Measurements from ENCODE around the gene FOXD3. TPM values are rescaled to one million over a fixed set of nuclear protein-coding genes. Genes with fewer than 3 reads are reported as not detected.
A peak's percentile ranks its signal among the peaks of the same experiment; 100 is the strongest.

The FOXD3 gene
- total RNA-seq, 4 donors from 2014 or later = 0.24 TPM; not detected in 3

DNA sequence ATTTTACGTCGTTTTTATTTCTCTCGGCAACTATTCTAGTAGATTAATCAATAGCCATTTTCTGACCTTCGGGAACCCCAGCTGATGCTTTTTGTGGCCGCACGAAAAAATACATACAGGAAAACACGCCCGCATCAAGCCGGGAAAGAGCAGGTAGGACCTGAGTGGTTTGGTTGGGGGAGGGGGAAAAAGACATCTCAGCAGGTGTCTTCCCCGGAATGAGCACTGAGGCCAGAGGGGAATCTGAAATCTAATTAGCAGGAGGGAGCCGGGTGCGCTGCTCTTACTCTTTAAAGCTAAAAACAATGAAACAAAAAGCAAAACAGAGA lies 618 bp upstream of the FOXD3 start:
- peak overlapping the region in 2 of 3 donors; percentile 14 to 38 for H3K4me3 ChIP-seq (replicated peaks in 1 of 3)
- no peak overlapping the region for H3K27ac ChIP-seq
- DNase-seq = no peak
- no peaks in the 10 kb centered on the region for H3K9me3 ChIP-seq
- no peaks in the 10 kb centered on the region for H3K36me3 ChIP-seq
- intact Hi-C loops (cut with DNase I) = no loop called here
- TF ChIP-seq POLR2A (IDR thresholded peaks at IDR 0.05) = no peak
- TF ChIP-seq, protein P1, sequence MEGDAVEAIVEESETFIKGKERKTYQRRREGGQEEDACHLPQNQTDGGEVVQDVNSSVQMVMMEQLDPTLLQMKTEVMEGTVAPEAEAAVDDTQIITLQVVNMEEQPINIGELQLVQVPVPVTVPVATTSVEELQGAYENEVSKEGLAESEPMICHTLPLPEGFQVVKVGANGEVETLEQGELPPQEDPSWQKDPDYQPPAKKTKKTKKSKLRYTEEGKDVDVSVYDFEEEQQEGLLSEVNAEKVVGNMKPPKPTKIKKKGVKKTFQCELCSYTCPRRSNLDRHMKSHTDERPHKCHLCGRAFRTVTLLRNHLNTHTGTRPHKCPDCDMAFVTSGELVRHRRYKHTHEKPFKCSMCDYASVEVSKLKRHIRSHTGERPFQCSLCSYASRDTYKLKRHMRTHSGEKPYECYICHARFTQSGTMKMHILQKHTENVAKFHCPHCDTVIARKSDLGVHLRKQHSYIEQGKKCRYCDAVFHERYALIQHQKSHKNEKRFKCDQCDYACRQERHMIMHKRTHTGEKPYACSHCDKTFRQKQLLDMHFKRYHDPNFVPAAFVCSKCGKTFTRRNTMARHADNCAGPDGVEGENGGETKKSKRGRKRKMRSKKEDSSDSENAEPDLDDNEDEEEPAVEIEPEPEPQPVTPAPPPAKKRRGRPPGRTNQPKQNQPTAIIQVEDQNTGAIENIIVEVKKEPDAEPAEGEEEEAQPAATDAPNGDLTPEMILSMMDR (IDR thresholded peaks at IDR 0.05) = no peak
- WGBS, 2 donors = 6 to 9% methylated on average over 12 of the region's 12 CpGs
- peaks cover 27 to 40% of the 10 kb centered on the region in 2 donors for H3K4me1 ChIP-seq
- H3K27me3 ChIP-seq = peaks cover 90% of the 10 kb centered on the region

DNA sequence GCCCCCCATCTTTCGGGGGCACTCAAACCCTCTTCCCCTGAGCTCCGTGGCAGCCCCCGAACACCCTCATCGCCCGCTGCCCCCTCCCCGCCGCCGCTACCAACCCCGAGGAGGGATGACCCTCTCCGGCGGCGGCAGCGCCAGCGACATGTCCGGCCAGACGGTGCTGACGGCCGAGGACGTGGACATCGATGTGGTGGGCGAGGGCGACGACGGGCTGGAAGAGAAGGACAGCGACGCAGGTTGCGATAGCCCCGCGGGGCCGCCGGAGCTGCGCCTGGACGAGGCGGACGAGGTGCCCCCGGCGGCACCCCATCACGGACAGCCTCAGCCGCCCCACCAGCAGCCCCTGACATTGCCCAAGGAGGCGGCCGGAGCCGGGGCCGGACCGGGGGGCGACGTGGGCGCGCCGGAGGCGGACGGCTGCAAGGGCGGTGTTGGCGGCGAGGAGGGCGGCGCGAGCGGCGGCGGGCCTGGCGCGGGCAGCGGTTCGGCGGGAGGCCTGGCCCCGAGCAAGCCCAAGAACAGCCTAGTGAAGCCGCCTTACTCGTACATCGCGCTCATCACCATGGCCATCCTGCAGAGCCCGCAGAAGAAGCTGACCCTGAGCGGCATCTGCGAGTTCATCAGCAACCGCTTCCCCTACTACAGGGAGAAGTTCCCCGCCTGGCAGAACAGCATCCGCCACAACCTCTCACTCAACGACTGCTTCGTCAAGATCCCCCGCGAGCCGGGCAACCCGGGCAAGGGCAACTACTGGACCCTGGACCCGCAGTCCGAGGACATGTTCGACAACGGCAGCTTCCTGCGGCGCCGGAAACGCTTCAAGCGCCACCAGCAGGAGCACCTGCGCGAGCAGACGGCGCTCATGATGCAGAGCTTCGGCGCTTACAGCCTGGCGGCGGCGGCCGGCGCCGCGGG lies 837 bp downstream of the FOXD3 start:
- Histone ChIP-seq H3K36me3 (no peaks in the 10 kb centered on the region), H3K27me3 (peaks cover 90% of the 10 kb centered on the region), H3K27ac (no peak overlapping the region), H3K4me3 (replicated peaks in 1 of 3) (peak overlapping the region in 1 of 3 donors; percentile 38), H3K4me1 (peaks cover 20 to 29% of the 10 kb centered on the region in 2 donors), H3K9me3 (no peaks in the 10 kb centered on the region)
- peak in 1 of 2 donors; percentile 28 for DNase-seq
- 3 to 14% methylated on average over 7 to 31 of the region's 104 CpGs for WGBS, 2 donors
- intact Hi-C loops (cut with DNase I) = no loop called here
- no peak for TF ChIP-seq POLR2A (IDR thresholded peaks at IDR 0.05)
- TF ChIP-seq, protein P1 (IDR thresholded peaks at IDR 0.05) = no peak

DNA sequence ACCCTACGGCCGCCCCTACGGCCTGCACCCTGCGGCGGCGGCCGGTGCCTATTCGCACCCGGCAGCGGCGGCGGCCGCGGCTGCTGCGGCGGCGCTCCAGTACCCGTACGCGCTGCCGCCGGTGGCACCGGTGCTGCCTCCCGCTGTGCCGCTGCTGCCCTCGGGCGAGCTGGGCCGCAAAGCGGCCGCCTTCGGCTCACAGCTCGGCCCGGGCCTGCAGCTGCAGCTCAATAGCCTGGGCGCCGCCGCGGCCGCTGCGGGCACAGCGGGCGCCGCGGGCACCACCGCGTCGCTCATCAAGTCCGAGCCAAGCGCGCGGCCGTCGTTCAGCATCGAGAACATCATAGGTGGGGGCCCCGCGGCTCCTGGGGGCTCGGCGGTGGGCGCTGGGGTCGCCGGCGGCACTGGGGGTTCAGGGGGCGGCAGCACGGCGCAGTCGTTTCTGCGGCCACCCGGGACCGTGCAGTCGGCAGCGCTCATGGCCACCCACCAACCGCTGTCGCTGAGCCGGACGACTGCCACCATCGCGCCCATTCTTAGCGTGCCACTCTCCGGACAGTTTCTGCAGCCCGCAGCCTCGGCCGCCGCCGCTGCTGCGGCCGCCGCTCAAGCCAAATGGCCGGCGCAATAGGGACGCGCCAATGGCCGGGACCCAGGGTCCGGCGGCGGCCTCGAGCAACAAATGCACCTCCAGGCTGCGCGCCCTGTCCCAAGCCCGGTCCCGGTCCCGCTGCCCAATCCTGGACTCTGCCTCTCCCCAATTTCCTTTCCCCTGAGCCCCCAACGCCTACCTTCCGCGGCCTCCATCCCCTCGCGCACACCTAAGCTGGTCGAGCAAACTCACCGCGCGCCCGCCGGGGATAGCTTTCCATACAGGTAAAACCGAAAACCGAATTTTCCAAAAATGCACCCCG lies 1.8 kb downstream of the FOXD3 start:
- Histone ChIP-seq H3K36me3 (no peaks in the 10 kb centered on the region), H3K4me3 (replicated peaks in 1 of 3) (peak overlapping the region in 1 of 3 donors; percentile 38), H3K27ac (no peak overlapping the region), H3K27me3 (peaks cover 84% of the 10 kb centered on the region), H3K4me1 (peaks cover 20 to 29% of the 10 kb centered on the region in 2 donors), H3K9me3 (no peaks in the 10 kb centered on the region)
- no peak for DNase-seq
- WGBS, 2 donors = 9 to 13% methylated on average over 17 to 31 of the region's 114 CpGs
- TF ChIP-seq, protein P1 (IDR thresholded peaks at IDR 0.05) = no peak
- TF ChIP-seq POLR2A (IDR thresholded peaks at IDR 0.05) = no peak
- intact Hi-C loops (cut with DNase I) = no loop called here

DNA sequence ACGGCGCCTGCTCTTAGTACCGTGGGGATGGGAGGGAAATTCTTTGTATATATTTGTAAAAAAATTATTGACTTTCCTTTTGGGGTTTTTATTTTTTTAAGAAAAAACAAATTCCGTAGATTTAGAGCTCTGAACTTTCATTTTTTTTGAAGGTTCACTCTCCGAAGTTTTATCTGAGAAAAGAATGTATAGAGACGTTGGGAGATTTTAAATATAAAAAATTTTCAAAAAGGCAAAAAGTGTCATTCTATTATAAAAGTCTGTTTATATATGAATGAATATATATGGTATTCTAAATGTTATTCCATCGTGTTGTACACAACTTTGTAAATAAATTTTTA lies 2.4 kb downstream of the FOXD3 start:
- H3K36me3 ChIP-seq = no peaks in the 10 kb centered on the region
- 14 to 20% methylated on average over 7 of the region's 7 CpGs for WGBS, 2 donors
- intact Hi-C loops (cut with DNase I) = no loop called here
- TF ChIP-seq, protein P1 (IDR thresholded peaks at IDR 0.05) = no peak
- no peak for TF ChIP-seq POLR2A (IDR thresholded peaks at IDR 0.05)
- no peak overlapping the region for H3K4me3 ChIP-seq (replicated peaks in 1 of 3)
- peaks cover 82% of the 10 kb centered on the region for H3K27me3 ChIP-seq
- H3K9me3 ChIP-seq = no peaks in the 10 kb centered on the region
- no peak overlapping the region for H3K27ac ChIP-seq
- peaks cover 22 to 31% of the 10 kb centered on the region in 2 donors for H3K4me1 ChIP-seq
- DNase-seq = no peak
